GM12872 (cell line): ENCODE data around the gene GARNL3.

Experiments used
- TF ChIP-seq, protein P1 (sequence below): IDR thresholded peaks from 3 replicates; pipeline ENCODE4 v1.5.1; 2011; ENCODE audit warnings: low read depth, mild to moderate bottlenecking, low read length, moderate library complexity; ENCODE audit not compliant: insufficient read depth

Gene GARNL3

DNA sequence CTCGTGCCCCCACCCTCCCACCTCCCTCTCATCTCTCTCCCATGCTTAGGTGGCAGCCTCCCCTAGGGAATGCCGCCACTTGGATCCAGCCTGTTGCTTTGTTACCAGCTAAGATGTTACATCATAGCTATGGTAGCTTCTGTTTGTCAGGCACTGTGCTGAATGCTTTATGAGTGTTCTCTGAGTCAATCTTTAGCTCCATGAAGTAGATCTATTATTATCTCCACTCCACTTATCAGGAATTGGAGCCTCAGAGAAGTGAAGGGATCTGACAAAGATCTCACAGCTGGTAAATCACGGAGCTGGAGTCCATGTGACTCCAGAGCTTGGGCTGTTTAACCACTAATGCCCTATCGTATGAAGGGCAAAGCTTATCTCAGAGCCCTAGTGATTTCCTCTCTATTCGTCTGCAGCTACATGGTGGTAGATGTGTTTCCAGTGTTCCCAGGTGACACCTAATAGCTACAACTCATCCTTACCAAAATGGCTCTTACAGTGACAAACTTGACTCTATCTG lies 54.1 kb downstream of the GARNL3 start:
- TF ChIP-seq, protein P1, sequence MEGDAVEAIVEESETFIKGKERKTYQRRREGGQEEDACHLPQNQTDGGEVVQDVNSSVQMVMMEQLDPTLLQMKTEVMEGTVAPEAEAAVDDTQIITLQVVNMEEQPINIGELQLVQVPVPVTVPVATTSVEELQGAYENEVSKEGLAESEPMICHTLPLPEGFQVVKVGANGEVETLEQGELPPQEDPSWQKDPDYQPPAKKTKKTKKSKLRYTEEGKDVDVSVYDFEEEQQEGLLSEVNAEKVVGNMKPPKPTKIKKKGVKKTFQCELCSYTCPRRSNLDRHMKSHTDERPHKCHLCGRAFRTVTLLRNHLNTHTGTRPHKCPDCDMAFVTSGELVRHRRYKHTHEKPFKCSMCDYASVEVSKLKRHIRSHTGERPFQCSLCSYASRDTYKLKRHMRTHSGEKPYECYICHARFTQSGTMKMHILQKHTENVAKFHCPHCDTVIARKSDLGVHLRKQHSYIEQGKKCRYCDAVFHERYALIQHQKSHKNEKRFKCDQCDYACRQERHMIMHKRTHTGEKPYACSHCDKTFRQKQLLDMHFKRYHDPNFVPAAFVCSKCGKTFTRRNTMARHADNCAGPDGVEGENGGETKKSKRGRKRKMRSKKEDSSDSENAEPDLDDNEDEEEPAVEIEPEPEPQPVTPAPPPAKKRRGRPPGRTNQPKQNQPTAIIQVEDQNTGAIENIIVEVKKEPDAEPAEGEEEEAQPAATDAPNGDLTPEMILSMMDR, result no peak

DNA sequence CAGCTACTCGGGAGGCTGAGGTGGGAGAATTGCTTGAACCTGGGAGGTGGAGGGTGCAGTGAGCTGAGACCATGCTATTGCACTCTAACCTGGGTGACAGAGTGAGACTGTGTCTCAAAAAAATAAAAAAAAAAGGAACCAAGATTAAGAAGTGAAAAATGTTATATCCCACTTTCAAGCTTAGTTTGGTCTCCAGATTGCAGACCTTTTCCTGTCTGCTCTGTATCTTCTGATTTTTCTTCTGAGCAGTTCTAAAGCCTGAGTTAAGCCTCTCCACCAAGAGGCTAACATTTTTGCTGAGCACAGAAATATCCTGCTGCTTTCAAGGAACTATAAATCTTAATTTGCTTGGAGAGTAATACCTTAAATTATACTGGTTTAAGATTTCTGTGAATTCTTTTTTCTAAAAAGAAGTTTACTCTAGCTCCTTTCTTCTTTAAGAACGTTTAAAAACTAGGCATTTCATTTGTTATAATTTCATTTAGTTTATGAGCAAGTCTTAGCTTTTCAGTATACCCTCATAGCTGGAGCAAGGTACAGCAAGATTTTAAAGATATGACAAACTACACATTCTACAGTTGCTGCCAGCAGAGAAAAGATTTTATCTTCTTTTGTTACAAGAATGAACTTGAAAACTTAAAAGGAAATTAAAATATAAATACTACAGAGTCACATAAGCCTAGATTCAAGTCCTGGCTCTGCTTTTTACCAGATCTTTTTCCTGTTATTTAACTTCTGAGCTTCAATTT lies 55.0 kb downstream of the GARNL3 start:
- TF ChIP-seq, protein P1, result no peak

DNA sequence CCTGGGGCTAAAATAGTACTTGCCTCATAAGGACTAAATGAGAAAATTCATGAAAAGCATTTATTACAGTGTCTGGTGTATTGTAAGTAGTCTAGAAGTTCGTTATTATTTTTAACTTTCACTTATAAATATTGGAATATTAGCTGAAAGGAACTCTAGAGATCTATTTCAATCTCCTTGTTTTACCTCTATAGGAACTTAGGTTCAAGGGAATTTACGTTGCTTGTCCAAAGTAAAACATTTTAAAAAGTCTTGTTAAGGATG lies 55.5 kb downstream of the GARNL3 start:
- TF ChIP-seq, protein P1, result no peak

GRCh38 chr9:127323393-127323792 lies 58.8 kb downstream of the GARNL3 start:
- TF ChIP-seq, protein P1, result no peak

- TF ChIP-seq, protein P1, result no peak
Measured at GRCh38 chr9:127330501-127330900, 65.9 kb downstream of the GARNL3 start.

GRCh38 chr9:127333221-127334064 lies 68.9 kb downstream of the GARNL3 start:
- TF ChIP-seq, protein P1, result no peak

DNA sequence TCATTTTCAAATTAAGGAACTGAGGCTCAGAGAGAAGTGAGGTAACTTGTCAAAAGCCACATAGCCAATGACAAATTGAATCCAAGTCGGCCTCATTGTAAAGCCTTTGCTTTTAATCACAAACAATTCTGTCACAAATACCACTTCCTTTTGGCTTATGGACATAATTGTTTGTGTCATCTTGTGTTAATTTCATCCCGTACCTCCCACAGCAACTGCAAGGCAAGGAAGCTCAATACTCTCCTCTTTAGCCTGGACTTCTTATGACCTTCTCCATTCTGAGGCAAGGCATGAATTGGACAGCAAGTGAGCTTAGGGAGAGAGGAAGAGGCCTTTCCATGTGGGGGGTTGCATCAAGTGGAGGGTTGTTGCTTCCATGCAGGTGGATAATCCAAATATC lies 70.2 kb downstream of the GARNL3 start:
- TF ChIP-seq, protein P1, result no peak
